GM12878 (cell line): ENCODE data around the gene DPP9. TPM values are rescaled to one million over a fixed set of nuclear protein-coding genes. Genes with fewer than 3 reads are reported as not detected.

Experiments used
- MTA3 ChIP-seq: IDR thresholded peaks from 2 replicates; pipeline ENCODE4 v1.6.1; 2012; ENCODE audit warnings: low read length, inconsistent platforms, borderline replicate concordance
- MYB ChIP-seq: fragments of 150-350 bp; IDR thresholded peaks from 2 replicates; pipeline ENCODE4 v1.6.1; 2014; ENCODE audit warnings: mild to moderate bottlenecking, low read depth, low read length, borderline replicate concordance
- MYC ChIP-seq: IDR thresholded peaks from 2 replicates; pipeline ENCODE4 v1.6.1; 2011; ENCODE audit warnings: mild to moderate bottlenecking, low read length, moderate library complexity, inconsistent platforms; ENCODE audit not compliant: insufficient read depth, insufficient replicate concordance, insufficient read length, severe bottlenecking
- NFYB ChIP-seq: IDR thresholded peaks from 2 replicates; pipeline ENCODE4 v1.6.1; 2011; ENCODE audit warnings: low read depth, mild to moderate bottlenecking, low read length, improper control_type of control experiment, moderate library complexity; ENCODE audit not compliant: insufficient read depth
- POU2F2 ChIP-seq: IDR thresholded peaks from 3 replicates; pipeline ENCODE4 v1.6.1; 2011; ENCODE audit warnings: low read depth, mild to moderate bottlenecking, low read length, borderline replicate concordance
- RCOR1 ChIP-seq: conservative IDR thresholded peaks from 2 replicates; pipeline ENCODE4 v1.6.1; 2012; ENCODE audit warnings: low read depth, low read length, improper control_type of control experiment
- RUNX3 ChIP-seq: IDR thresholded peaks from 2 replicates; pipeline ENCODE4 v1.6.1; 2012; ENCODE audit warnings: low read length, inconsistent platforms
- TAF1 ChIP-seq: IDR thresholded peaks from 2 replicates; pipeline ENCODE4 v1.6.1; 2011; ENCODE audit warnings: mild to moderate bottlenecking, low read depth, low read length, borderline replicate concordance
- polyA plus RNA-seq, 11 experiments: library from polyadenylated mRNA; depleted of rRNA in 4 of 11; unstranded in 6 of 11; stranded (reverse) in 5 of 11; fragments of >200 nt; fragmentation: Nextera tagmentation in 4 of 11; fragmentation: Illumina TruSeq in 1 of 11; extraction: Ambion mirVana in 4 of 11; extraction: Trizol in 1 of 11; gene quantifications; 1 replicate in 1 of 11; 2 replicates in 10 of 11; pipeline versions ENCODE4 v1.2.1 to v1.2.3, GENCODE V29; 2011 to 2016; ENCODE audit warnings: inconsistent platforms in 2 of 11, missing spikeins in 2 of 11, low read depth in 1 of 11
- total RNA-seq, 4 experiments: library from RNA; depleted of rRNA in 3 of 4; stranded (reverse); fragments of >200 nt in 3 of 4; fragmentation: Illumina TruSeq in 1 of 4; extraction: Trizol in 1 of 4; gene quantifications; 2 replicates each; pipeline versions ENCODE4 v1.2.1 to v1.2.3, GENCODE V29; 2013 to 2021
- TF ChIP-seq, protein P1 (sequence below): IDR thresholded peaks from 2 replicates; pipeline ENCODE4 v1.6.1; 2011; ENCODE audit warnings: low read depth, low read length, improper control_type of control experiment, borderline replicate concordance
- TF ChIP-seq, protein P2 (sequence below): fragments of 450-650 bp; IDR thresholded peaks from 2 replicates; pipeline ENCODE4 v1.6.1; 2016; ENCODE audit warnings: mild to moderate bottlenecking
- TF ChIP-seq, protein P3 (sequence below): IDR thresholded peaks from 2 replicates; pipeline ENCODE4 v1.6.1; 2012; ENCODE audit warnings: low read depth, low read length, improper control_type of control experiment
- TF ChIP-seq, protein P4 (sequence below): IDR thresholded peaks from 2 replicates; pipeline ENCODE4 v1.6.1; 2011; ENCODE audit warnings: borderline replicate concordance, low read depth, mild to moderate bottlenecking, moderate library complexity, mixed read lengths, low read length; ENCODE audit not compliant: insufficient read depth; ENCODE audit errors: extremely low read length

The DPP9 gene
- total and polyA plus RNA-seq, 10 of the 15 experiments (the other 5 are each of a cell fraction or from before 2014, with no cell fraction given) = 0.64 to 58.6 (median 27.6) TPM

DNA sequence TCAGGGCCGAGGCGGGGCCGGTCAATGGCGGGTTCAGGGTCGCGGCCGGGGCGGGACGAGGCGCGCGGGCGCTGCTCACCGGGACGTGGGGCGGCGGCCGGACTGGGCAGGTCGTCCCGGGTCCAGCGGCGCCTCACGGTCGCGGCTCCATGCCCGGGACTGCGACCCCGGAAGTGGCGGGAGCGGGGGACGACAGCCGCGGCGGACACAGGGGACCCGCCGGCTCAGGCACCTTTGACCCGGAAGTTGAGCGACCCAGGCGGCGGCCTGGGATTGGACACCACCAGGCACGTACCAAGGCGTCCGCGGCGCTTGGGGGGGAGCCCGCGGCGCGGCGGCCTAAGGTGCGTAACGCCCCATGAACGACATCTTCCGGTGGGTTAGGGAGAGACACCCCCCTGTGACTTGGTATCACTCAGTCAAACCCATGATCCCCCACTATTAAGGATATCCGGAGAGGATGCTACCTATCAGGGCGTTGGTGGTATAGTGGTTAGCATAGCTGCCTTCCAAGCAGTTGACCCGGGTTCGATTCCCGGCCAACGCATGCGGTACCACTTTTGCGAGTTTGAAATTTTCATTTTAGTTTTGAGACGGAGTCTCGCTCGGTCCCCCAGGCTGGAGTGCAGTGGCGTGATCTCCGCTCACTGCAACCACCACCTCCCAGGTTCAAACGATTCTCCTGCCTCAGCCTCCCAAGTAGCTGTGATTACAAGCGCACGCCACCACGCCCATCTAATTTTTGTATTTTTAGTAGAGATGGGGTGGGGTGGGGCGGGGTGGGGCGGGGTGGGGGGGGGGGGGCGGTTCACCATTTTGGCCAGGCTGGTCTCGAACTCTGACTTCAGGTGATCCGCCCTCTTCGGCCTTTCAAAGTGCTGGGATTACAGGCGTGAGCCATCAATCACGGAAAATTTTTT lies at the start of gene DPP9 (continued):
- TF ChIP-seq, protein P1, sequence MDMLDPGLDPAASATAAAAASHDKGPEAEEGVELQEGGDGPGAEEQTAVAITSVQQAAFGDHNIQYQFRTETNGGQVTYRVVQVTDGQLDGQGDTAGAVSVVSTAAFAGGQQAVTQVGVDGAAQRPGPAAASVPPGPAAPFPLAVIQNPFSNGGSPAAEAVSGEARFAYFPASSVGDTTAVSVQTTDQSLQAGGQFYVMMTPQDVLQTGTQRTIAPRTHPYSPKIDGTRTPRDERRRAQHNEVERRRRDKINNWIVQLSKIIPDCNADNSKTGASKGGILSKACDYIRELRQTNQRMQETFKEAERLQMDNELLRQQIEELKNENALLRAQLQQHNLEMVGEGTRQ = no peak
- TF ChIP-seq POU2F2 (peak; percentile 82; the same call in 2 of the 3 replicates), MTA3 (no peak; the same call in 1 of the 2 replicates), RCOR1 (0 out of 2 replicates have a peak, but pooled peaks have one; percentile 47), MYC (no peak), MYB (no peak), RUNX3 (peak; percentile 95), NFYB (peak; percentile 83), TAF1 (peak; percentile 42; the same call in 1 of the 2 replicates)
- TF ChIP-seq, protein P2, sequence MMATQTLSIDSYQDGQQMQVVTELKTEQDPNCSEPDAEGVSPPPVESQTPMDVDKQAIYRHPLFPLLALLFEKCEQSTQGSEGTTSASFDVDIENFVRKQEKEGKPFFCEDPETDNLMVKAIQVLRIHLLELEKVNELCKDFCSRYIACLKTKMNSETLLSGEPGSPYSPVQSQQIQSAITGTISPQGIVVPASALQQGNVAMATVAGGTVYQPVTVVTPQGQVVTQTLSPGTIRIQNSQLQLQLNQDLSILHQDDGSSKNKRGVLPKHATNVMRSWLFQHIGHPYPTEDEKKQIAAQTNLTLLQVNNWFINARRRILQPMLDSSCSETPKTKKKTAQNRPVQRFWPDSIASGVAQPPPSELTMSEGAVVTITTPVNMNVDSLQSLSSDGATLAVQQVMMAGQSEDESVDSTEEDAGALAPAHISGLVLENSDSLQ = peak; percentile 68
- TF ChIP-seq, protein P3, sequence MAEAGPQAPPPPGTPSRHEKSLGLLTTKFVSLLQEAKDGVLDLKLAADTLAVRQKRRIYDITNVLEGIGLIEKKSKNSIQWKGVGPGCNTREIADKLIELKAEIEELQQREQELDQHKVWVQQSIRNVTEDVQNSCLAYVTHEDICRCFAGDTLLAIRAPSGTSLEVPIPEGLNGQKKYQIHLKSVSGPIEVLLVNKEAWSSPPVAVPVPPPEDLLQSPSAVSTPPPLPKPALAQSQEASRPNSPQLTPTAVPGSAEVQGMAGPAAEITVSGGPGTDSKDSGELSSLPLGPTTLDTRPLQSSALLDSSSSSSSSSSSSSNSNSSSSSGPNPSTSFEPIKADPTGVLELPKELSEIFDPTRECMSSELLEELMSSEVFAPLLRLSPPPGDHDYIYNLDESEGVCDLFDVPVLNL = no peak; the same call in 1 of the 2 replicates
- TF ChIP-seq, protein P4, sequence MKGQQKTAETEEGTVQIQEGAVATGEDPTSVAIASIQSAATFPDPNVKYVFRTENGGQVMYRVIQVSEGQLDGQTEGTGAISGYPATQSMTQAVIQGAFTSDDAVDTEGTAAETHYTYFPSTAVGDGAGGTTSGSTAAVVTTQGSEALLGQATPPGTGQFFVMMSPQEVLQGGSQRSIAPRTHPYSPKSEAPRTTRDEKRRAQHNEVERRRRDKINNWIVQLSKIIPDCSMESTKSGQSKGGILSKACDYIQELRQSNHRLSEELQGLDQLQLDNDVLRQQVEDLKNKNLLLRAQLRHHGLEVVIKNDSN = no peak
